ENCODE measurements around the gene HOPX.

DNA sequence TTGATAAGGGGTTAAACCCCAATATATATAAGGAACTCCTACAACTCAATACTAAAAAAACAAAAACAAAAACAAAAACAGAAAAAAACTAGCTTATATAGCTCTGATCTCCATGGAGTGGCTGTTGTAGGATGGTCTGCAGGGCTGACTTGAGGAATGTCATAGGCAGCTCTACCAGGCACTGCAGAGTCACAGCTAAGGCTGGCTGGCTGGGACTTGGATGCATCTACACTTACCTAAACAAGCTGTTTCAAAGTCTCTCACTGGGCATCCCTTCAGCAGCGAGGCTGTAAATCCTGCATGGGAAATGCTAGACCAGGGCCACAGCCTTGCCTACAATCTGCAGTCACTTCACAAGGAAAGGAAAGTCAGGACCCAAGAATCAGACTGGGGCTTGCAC lies 61.3 kb downstream of the HOPX start:
- TF ChIP-seq, protein P1, sequence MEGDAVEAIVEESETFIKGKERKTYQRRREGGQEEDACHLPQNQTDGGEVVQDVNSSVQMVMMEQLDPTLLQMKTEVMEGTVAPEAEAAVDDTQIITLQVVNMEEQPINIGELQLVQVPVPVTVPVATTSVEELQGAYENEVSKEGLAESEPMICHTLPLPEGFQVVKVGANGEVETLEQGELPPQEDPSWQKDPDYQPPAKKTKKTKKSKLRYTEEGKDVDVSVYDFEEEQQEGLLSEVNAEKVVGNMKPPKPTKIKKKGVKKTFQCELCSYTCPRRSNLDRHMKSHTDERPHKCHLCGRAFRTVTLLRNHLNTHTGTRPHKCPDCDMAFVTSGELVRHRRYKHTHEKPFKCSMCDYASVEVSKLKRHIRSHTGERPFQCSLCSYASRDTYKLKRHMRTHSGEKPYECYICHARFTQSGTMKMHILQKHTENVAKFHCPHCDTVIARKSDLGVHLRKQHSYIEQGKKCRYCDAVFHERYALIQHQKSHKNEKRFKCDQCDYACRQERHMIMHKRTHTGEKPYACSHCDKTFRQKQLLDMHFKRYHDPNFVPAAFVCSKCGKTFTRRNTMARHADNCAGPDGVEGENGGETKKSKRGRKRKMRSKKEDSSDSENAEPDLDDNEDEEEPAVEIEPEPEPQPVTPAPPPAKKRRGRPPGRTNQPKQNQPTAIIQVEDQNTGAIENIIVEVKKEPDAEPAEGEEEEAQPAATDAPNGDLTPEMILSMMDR (IDR thresholded peaks at IDR 0.05 in 8 of 11, conservative IDR thresholded peaks at IDR 0.05 in 3 of 11): no peak
- TF ChIP-seq POLR2A (IDR thresholded peaks at IDR 0.05): no peak

All from spleen (tissue), 7 donors.